Measurements from ENCODE around the gene FAF1. TPM values are rescaled to one million over a fixed set of nuclear protein-coding genes. Genes with fewer than 3 reads are reported as not detected.

FAF1 gene
- total and polyA plus RNA-seq, 2 of the 8 experiments (the other 6 are each of a cell fraction or from before 2014, with no cell fraction given), result 10.8 to 65.9 TPM

DNA sequence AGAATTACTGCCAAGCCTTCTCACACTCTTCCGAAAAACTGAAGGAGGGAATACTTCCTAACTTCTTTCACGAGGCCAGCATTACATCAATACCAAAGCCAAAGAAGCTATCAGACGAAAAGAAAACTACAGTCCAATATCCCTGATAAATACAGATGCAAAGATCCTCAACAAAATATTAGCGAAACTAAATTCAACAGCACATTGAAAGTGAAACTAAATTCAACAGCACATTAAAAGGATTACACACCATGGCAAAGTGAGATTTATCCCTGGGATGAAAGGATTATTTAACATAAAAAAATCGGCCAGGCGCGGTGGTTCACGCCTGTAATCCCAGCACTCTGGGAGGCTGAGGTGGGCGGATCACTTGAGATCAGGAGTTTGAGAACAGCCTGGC is 176.8 kb downstream of the FAF1 start (continued):
- no peak for TF ChIP-seq CREB1 (IDR thresholded peaks at IDR 0.05)

Data from H1 (cell line).